K562 (cell line): Measurements from ENCODE around the gene TNIK.

Source experiments
- CHD2 ChIP-seq: IDR thresholded peaks from 2 replicates; pipeline ENCODE4 v1.6.1; 2011; ENCODE audit warnings: low read depth, low read length
- GABPA ChIP-seq: fragments of 200-800 bp; sonication (Bioruptor generic); conservative IDR thresholded peaks from 2 replicates; pipeline ENCODE4 v1.6.1; 2016; ENCODE audit warnings: low read depth, missing genetic modification characterization, missing compliant biosample characterization
- GATA2 ChIP-seq: sonication (generic); formaldehyde crosslinking; IDR thresholded peaks from 2 replicates; pipeline ENCODE4 v1.4.0; 2020; ENCODE audit warnings: mild to moderate bottlenecking, missing genetic modification reagents
- MYBL2 ChIP-seq, 2 experiments: fragments of 450-650 bp in 1 of 2; sonication (generic) in 1 of 2; formaldehyde crosslinking in 1 of 2; IDR thresholded peaks; 2 replicates each; pipeline versions ENCODE4 v1.6.1 to v1.8.1; 2017 to 2022; ENCODE audit warnings: borderline replicate concordance in 1 of 2, inconsistent platforms in 1 of 2, low read depth in 1 of 2, mild to moderate bottlenecking in 1 of 2, missing genetic modification reagents in 1 of 2, moderate library complexity in 1 of 2
- POLR2A ChIP-seq: fragments of 450-650 bp; conservative IDR thresholded peaks from 2 replicates; pipeline ENCODE4 v1.6.1; 2016
- POLR2AphosphoS5 ChIP-seq: IDR thresholded peaks from 2 replicates; pipeline ENCODE4 v1.6.1; 2011; ENCODE audit warnings: mild to moderate bottlenecking, low read depth, low read length, moderate library complexity; ENCODE audit not compliant: control insufficient read depth, insufficient read depth
- SMAD1 ChIP-seq: fragments of 150-350 bp; IDR thresholded peaks from 2 replicates; pipeline ENCODE4 v1.6.1; 2014; ENCODE audit warnings: low read length, low read depth; ENCODE audit not compliant: partially characterized antibody
- ZNF717 ChIP-seq: fragments of 250-450 bp; sonication (Bioruptor Pico); IDR thresholded peaks from 2 replicates; pipeline ENCODE4 v1.5.0; 2021
- ZNF766 ChIP-seq: fragments of 200-800 bp; sonication (Bioruptor generic); conservative IDR thresholded peaks from 2 replicates; pipeline ENCODE4 v1.6.1; 2016; ENCODE audit warnings: missing genetic modification characterization, missing compliant biosample characterization
- TF ChIP-seq, protein P1 (sequence below): sonication (generic); formaldehyde crosslinking; IDR thresholded peaks from 2 replicates; pipeline ENCODE4 v1.8.1; 2022; ENCODE audit warnings: missing genetic modification reagents

DNA sequence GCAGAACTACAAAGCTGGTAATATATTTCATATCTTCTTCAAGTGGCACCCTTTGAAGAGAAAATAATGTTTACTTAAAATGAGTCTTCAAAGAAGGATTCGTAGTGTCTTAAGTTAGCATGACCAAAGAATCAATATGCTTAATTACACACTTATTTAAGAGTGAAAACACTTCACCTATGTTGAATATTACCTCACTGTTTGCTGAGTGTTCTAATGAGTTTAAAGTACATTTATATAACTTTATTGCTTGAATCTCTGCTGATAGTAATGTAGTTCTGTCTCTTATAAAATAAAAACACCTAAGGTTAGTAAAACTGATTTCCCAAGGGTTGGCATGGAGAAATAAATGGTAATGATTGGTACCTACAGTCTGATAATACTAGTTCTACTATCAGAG, 290.3 kb downstream of the TNIK start:
- TF ChIP-seq, protein P1, sequence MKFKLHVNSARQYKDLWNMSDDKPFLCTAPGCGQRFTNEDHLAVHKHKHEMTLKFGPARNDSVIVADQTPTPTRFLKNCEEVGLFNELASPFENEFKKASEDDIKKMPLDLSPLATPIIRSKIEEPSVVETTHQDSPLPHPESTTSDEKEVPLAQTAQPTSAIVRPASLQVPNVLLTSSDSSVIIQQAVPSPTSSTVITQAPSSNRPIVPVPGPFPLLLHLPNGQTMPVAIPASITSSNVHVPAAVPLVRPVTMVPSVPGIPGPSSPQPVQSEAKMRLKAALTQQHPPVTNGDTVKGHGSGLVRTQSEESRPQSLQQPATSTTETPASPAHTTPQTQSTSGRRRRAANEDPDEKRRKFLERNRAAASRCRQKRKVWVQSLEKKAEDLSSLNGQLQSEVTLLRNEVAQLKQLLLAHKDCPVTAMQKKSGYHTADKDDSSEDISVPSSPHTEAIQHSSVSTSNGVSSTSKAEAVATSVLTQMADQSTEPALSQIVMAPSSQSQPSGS = no peak
- TF ChIP-seq GATA2 (CRISPR knock-in tag) (no peak), POLR2AphosphoS5 (no peak), MYBL2 (IDR thresholded peaks at IDR 0.05; ENCODE audit: low read depth) (no peak), MYBL2 (CRISPR knock-in tag; IDR thresholded peaks at IDR 0.05; ENCODE audit: borderline replicate concordance) (no peak), CHD2 (no peak), ZNF717 (CRISPR knock-in tag) (no peak), SMAD1 (no peak), ZNF766 (CRISPR knock-in tag) (no peak), POLR2A (no peak), GABPA (no peak)
